Breast epithelium (tissue), 3 donors: ENCODE measurements around the gene MFF.

Experiments
- POLR2A ChIP-seq: fragments of 450-650 bp; IDR thresholded peaks from one replicate; pipeline ENCODE4 v1.6.1; 2016; ENCODE audit warnings: antibody characterized with exemption, mild to moderate bottlenecking, moderate library complexity
- POLR2AphosphoS5 ChIP-seq, 3 donors: sonication (generic); formaldehyde crosslinking; IDR thresholded peaks; one replicate each; pipeline ENCODE4 v1.6.1; 2017; ENCODE audit warnings: antibody characterized with exemption in 3 of 3
- TF ChIP-seq, protein P1 (sequence below), 3 donors: fragments of 450-650 bp; IDR thresholded peaks; one replicate each; pipeline ENCODE4 v1.5.1; 2016 to 2017; ENCODE audit warnings: antibody characterized with exemption in 3 of 3, mild to moderate bottlenecking in 3 of 3, moderate library complexity in 3 of 3

DNA sequence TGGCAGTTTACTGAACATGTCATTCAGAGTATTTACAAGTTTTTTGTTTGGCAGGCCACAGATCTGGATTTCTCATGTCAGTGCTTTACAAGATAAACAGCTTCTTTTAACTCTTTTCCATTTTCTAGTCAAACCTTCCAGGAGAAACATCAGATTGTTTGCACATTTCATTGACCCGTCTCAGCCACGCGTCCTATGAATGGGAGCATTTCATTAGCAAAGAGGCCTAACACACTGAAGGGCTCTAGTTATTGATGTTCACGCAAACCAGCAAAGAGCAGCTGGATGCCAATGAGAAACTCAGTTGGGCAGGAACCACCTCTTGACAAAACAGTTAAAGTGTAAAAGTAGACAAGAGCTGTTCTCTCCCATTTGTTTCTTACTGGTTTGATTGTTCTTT is 29.2 kb upstream of the MFF start:
- TF ChIP-seq POLR2A, result no peak
- TF ChIP-seq, protein P1, sequence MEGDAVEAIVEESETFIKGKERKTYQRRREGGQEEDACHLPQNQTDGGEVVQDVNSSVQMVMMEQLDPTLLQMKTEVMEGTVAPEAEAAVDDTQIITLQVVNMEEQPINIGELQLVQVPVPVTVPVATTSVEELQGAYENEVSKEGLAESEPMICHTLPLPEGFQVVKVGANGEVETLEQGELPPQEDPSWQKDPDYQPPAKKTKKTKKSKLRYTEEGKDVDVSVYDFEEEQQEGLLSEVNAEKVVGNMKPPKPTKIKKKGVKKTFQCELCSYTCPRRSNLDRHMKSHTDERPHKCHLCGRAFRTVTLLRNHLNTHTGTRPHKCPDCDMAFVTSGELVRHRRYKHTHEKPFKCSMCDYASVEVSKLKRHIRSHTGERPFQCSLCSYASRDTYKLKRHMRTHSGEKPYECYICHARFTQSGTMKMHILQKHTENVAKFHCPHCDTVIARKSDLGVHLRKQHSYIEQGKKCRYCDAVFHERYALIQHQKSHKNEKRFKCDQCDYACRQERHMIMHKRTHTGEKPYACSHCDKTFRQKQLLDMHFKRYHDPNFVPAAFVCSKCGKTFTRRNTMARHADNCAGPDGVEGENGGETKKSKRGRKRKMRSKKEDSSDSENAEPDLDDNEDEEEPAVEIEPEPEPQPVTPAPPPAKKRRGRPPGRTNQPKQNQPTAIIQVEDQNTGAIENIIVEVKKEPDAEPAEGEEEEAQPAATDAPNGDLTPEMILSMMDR (IDR thresholded peaks at IDR 0.05), result no peak
- TF ChIP-seq POLR2AphosphoS5 (IDR thresholded peaks at IDR 0.05), result no peak
